A673 (cell line): ENCODE data around the gene DIPK1A.

ENCODE experiments used
- CTCF ChIP-seq: fragments of 300-800, 200-600 bp; sonication (generic); conservative IDR thresholded peaks from 2 replicates; pipeline ENCODE4 v1.5.1; 2017; ENCODE audit warnings: low read depth, mild to moderate bottlenecking, antibody characterized with exemption, low read length, moderate library complexity, mixed read lengths
- EZH2 ChIP-seq: fragments of 200-600 bp; sonication (generic); IDR thresholded peaks from 2 replicates; pipeline ENCODE4 v1.6.1; 2017; ENCODE audit warnings: borderline replicate concordance, low read depth, mild to moderate bottlenecking, mixed read lengths, antibody characterized with exemption, low read length; ENCODE audit not compliant: poor library complexity, severe bottlenecking

GRCh38 chr1:92859400-92860039 lies 101.7 kb downstream of the DIPK1A start:
- TF ChIP-seq CTCF (no peak), EZH2 (no peak)
